Fibroblast of lung (primary cell): Measurements from ENCODE around the gene TMEM161B.

Source experiments
- CTCF ChIP-seq, 2 donors: IDR thresholded peaks in 1 of 2; conservative IDR thresholded peaks in 1 of 2; 1 replicate in 1 of 2; 2 replicates in 1 of 2; pipeline ENCODE4 v1.5.1; 2011 to 2012; ENCODE audit warnings: low read length in 2 of 2, control low read depth in 1 of 2, inconsistent platforms in 1 of 2, low read depth in 1 of 2, mild to moderate bottlenecking in 1 of 2
- EZH2 ChIP-seq: IDR thresholded peaks from 2 replicates; pipeline ENCODE4 v1.5.1; 2012; ENCODE audit warnings: low read length, control low read depth, mild to moderate bottlenecking; ENCODE audit errors: missing control alignments

- TF ChIP-seq CTCF (conservative IDR thresholded peaks at IDR 0.05 in 1 of 2, IDR thresholded peaks at IDR 0.05 in 1 of 2; ENCODE audit: low read depth in 1 of 2, low read length in 2 of 2) = no peak
- no peak for TF ChIP-seq EZH2
Observed at GRCh38 chr5:88290801-88291200, 22.2 kb upstream of the TMEM161B start.
